Activated T-helper 17 cell treated with anti-CD3 and anti-CD28 coated beads, Interleukin-2, amount 50 U/mL, for 72 hours (primary cell): ENCODE data around the gene FREM2. TPM values are rescaled to one million over a fixed set of nuclear protein-coding genes. Genes with fewer than 3 reads are reported as not detected.

Experiments used
- ATAC-seq: fragments of 150-1000 bp; cut with Tn5 transposase; replicated peaks from 2 replicates; pipeline ENCODE4 v1.10.0; 2021; ENCODE audit warnings: mild to moderate bottlenecking, moderate library complexity
- H3K27ac Mint-ChIP-seq: one replicate; pipeline ENCODE4 v1.8.0; 2022; ENCODE audit warnings: mixed read lengths
- H3K27me3 Mint-ChIP-seq: one replicate; pipeline ENCODE4 v1.8.0; 2022; ENCODE audit warnings: mixed read lengths
- H3K36me3 Mint-ChIP-seq: one replicate; pipeline ENCODE4 v1.8.0; 2022; ENCODE audit warnings: low read depth, mild to moderate bottlenecking, mixed read lengths
- H3K4me1 Mint-ChIP-seq: one replicate; pipeline ENCODE4 v1.8.0; 2022; ENCODE audit warnings: mixed read lengths
- H3K4me3 Mint-ChIP-seq: one replicate; pipeline ENCODE4 v1.8.0; 2022; ENCODE audit warnings: mild to moderate bottlenecking, mixed read lengths
- H3K9me3 Mint-ChIP-seq: one replicate; pipeline ENCODE4 v1.8.0; 2022; ENCODE audit warnings: mixed read lengths
- total RNA-seq, 2 donors: library from RNA; stranded (reverse); gene quantifications; one replicate each; pipeline ENCODE4 v1.2.3, GENCODE V29; 2022

Gene FREM2
- total RNA-seq, 2 donors from 2014 or later, result not detected

- Mint-ChIP-seq H3K4me3 (no peak overlapping the region), H3K36me3 (no peaks in the 10 kb centered on the region), H3K27me3 (peaks cover 23% of the 10 kb centered on the region), H3K4me1 (no peaks in the 10 kb centered on the region), H3K27ac (no peak overlapping the region), H3K9me3 (peaks cover 1% of the 10 kb centered on the region)
- ATAC-seq, result no peak
Observed at GRCh38 chr13:38671980-38672379, 14.9 kb upstream of the FREM2 start.

DNA sequence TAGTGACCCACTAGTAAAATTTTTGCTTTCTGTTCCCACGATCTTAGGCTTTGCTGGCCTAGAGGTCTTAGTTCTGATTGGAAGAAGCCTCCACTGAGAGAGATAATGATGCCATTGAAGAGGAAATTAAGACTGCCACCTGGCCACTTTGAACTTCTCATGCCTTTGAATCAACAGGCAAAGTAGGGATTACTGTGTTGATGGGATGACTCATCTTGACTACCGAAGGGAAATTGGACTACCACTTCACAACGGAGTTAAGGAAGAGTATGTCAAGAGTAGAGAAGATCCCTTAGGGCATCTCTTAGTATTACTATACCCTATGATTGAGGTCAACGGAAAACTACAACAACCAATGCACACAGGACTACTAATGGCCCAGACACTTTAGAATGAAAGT, 12.7 kb upstream of the FREM2 start:
- H3K9me3 Mint-ChIP-seq, result no peaks in the 10 kb centered on the region
- no peaks in the 10 kb centered on the region for H3K36me3 Mint-ChIP-seq
- H3K4me3 Mint-ChIP-seq, result no peak overlapping the region
- H3K4me1 Mint-ChIP-seq, result no peaks in the 10 kb centered on the region
- peaks cover 17% of the 10 kb centered on the region for H3K27me3 Mint-ChIP-seq
- no peak overlapping the region for H3K27ac Mint-ChIP-seq
- ATAC-seq, result no peak

DNA sequence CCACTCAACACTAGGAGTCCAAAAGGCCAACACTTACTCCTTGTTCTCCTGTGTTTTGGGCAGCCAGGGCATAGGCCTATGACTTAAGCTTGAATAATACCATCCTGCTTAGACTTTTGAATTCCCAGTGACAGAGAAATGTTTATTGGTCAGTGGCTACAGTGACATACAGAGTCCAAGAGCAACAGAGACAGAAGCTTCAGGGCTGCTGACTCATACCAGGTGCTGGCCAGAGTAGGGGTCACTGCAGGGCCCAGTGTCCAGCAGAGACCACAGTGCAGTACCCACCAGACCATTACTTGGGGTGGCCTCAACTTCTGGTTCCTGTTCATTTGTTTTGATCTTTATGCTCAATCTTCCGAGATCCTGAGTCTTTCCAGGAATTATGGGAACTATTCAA, 6.0 kb upstream of the FREM2 start:
- H3K4me3 Mint-ChIP-seq, result no peak overlapping the region
- H3K36me3 Mint-ChIP-seq, result no peaks in the 10 kb centered on the region
- H3K27ac Mint-ChIP-seq, result no peak overlapping the region
- peaks cover 10% of the 10 kb centered on the region for H3K27me3 Mint-ChIP-seq
- H3K9me3 Mint-ChIP-seq, result no peaks in the 10 kb centered on the region
- H3K4me1 Mint-ChIP-seq, result no peaks in the 10 kb centered on the region
- no peak for ATAC-seq

GRCh38 chr13:38684714-38685113, 2.2 kb upstream of the FREM2 start:
- Mint-ChIP-seq H3K4me1 (no peaks in the 10 kb centered on the region), H3K36me3 (no peaks in the 10 kb centered on the region), H3K4me3 (no peak overlapping the region), H3K27me3 (peaks cover 11% of the 10 kb centered on the region), H3K27ac (no peak overlapping the region), H3K9me3 (no peaks in the 10 kb centered on the region)
- ATAC-seq, result no peak

DNA sequence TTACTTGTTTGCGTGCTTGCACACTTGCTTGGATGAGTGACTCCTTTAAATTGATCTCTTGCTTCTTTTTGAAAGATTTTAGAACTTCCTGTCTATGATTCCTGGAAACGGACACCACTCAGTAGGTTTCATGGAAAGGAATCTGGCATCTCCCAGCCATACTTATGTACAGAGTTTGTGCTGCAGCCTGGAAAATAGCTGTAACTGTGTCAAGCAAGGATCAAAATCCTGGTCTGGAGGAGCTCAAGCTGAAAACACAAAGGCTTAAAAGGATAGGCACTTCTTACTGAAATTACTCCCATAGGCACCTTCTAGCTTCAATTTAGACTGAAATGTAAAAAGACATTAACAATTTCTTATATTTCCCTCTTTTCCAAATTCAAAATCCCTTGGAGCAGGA, 1.4 kb upstream of the FREM2 start:
- Mint-ChIP-seq H3K4me1 (no peaks in the 10 kb centered on the region), H3K27ac (no peak overlapping the region), H3K4me3 (no peak overlapping the region)

DNA sequence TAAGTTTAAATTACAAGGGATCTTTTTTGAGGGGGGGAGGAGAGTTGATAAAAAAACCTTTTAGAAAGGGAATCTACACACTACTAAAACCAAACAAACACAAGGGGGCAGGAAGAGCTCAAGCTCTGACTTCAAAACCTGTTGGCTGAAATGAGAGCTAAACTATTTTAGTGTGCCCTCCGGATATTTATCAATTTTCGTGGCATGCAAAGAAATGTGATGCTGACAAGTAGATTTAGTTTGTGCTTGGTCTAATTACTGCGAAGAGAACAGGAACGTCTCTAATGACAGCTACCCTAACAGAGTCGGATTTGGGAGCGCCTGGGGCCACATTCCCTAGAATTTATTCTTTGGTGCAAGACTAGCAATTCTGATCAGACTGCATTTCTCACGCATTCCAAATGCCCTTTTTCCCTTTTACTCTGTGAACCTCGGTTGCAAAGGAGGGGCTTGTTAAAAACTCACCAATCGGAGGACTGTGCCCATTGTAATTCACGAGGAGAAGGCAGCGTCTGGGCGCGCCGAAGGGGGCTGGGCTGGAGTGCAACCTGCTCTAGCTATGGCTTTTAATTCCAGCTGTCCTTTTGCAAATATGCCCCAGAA, 802 bp upstream of the FREM2 start:
- no peaks in the 10 kb centered on the region for H3K9me3 Mint-ChIP-seq
- no peak for ATAC-seq
- no peak overlapping the region for H3K27ac Mint-ChIP-seq
- peak overlapping the region; percentile 10 for H3K4me3 Mint-ChIP-seq
- no peaks in the 10 kb centered on the region for H3K4me1 Mint-ChIP-seq
- H3K36me3 Mint-ChIP-seq, result no peaks in the 10 kb centered on the region
- H3K27me3 Mint-ChIP-seq, result peaks cover 11% of the 10 kb centered on the region

More for the DNA sequence above, 1.4 kb upstream of the FREM2 start:
- peaks cover 11% of the 10 kb centered on the region for H3K27me3 Mint-ChIP-seq
- no peak for ATAC-seq
- H3K36me3 Mint-ChIP-seq, result no peaks in the 10 kb centered on the region
- H3K9me3 Mint-ChIP-seq, result no peaks in the 10 kb centered on the region

DNA sequence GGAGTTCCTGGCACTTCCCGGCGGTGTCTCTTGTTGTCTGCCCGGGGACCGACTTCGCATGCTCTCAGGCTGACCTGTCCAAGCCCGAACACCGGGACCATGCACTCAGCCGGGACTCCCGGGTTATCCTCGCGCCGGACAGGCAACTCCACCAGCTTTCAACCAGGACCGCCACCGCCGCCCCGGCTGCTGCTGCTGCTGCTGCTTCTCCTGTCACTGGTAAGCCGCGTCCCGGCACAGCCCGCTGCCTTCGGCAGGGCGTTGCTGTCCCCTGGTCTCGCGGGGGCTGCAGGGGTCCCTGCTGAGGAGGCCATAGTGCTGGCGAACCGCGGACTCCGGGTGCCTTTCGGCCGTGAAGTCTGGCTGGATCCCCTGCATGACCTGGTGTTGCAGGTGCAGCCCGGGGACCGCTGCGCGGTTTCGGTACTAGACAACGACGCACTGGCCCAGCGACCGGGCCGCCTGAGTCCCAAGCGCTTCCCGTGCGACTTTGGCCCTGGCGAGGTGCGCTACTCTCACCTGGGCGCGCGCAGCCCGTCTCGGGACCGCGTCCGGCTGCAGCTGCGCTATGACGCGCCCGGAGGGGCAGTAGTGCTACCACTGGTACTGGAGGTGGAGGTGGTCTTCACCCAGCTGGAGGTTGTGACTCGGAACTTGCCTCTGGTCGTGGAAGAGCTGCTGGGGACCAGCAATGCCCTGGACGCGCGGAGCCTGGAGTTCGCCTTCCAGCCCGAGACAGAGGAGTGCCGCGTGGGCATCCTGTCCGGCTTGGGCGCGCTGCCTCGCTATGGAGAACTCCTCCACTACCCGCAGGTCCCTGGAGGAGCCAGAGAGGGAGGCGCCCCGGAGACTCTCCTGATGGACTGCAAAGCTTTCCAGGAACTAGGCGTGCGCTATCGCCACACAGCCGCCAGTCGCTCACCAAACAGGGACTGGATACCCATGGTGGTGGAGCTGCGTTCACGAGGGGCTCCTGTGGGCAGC, 661 bp downstream of the FREM2 start:
- Mint-ChIP-seq H3K4me1 (no peaks in the 10 kb centered on the region), H3K36me3 (no peaks in the 10 kb centered on the region), H3K27ac (no peak overlapping the region), H3K9me3 (no peaks in the 10 kb centered on the region), H3K4me3 (no peak overlapping the region), H3K27me3 (peaks cover 11% of the 10 kb centered on the region)
- ATAC-seq, result no peak

GRCh38 chr13:38688674-38689073, 1.8 kb downstream of the FREM2 start:
- no peak overlapping the region for H3K4me3 Mint-ChIP-seq
- H3K4me1 Mint-ChIP-seq, result no peaks in the 10 kb centered on the region
- no peak for ATAC-seq
- no peak overlapping the region for H3K27ac Mint-ChIP-seq
- H3K27me3 Mint-ChIP-seq, result peaks cover 11% of the 10 kb centered on the region
- H3K9me3 Mint-ChIP-seq, result no peaks in the 10 kb centered on the region
- no peaks in the 10 kb centered on the region for H3K36me3 Mint-ChIP-seq

DNA sequence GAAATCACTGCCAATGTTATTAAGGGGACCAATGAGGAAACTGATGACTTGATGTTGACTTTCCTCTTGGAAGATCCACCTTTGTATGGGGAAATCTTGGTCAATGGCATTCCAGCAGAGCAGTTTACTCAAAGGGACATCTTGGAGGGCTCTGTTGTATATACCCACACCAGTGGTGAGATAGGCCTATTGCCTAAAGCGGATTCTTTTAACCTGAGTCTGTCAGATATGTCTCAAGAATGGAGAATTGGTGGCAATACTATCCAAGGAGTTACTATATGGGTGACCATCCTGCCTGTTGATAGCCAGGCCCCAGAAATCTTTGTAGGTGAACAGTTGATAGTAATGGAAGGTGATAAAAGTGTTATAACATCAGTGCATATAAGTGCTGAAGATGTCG, 3.4 kb downstream of the FREM2 start:
- no peak for ATAC-seq
- Mint-ChIP-seq H3K27ac (no peak overlapping the region), H3K36me3 (no peaks in the 10 kb centered on the region), H3K4me1 (no peaks in the 10 kb centered on the region), H3K4me3 (no peak overlapping the region), H3K9me3 (no peaks in the 10 kb centered on the region), H3K27me3 (peaks cover 7% of the 10 kb centered on the region)

- Mint-ChIP-seq H3K9me3 (no peaks in the 10 kb centered on the region), H3K27ac (no peak overlapping the region), H3K4me1 (no peaks in the 10 kb centered on the region), H3K36me3 (no peaks in the 10 kb centered on the region), H3K27me3 (no peaks in the 10 kb centered on the region), H3K4me3 (no peak overlapping the region)
- no peak for ATAC-seq
Observed at GRCh38 chr13:38693168-38693567, 6.3 kb downstream of the FREM2 start.

DNA sequence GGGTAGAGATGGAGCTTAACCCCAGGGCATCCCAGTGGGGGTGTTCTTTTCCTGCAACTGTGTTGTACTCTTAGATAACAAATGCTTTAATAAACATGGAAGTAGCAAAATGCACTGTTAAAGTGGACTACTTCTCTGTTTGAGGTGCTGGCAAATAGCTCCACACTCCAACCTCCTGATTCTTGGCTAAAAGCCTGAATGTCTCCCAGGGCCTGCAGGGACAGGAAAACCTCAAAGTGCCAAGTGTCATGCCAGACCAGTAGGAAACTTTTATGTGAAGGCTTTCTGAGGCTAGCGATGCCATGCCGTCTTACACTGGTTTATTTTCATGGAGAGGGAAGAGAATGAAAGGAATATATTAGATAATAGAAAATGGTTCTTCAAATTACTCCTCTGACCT, 6.8 kb downstream of the FREM2 start:
- H3K4me1 Mint-ChIP-seq, result no peaks in the 10 kb centered on the region
- ATAC-seq, result no peak
- H3K9me3 Mint-ChIP-seq, result no peaks in the 10 kb centered on the region
- H3K4me3 Mint-ChIP-seq, result no peak overlapping the region
- H3K27ac Mint-ChIP-seq, result no peak overlapping the region
- H3K27me3 Mint-ChIP-seq, result no peaks in the 10 kb centered on the region
- H3K36me3 Mint-ChIP-seq, result no peaks in the 10 kb centered on the region

GRCh38 chr13:38697197-38697596, 10.3 kb downstream of the FREM2 start:
- Mint-ChIP-seq H3K9me3 (no peaks in the 10 kb centered on the region), H3K4me1 (no peaks in the 10 kb centered on the region), H3K4me3 (no peak overlapping the region), H3K36me3 (no peaks in the 10 kb centered on the region), H3K27me3 (no peaks in the 10 kb centered on the region), H3K27ac (no peak overlapping the region)
- no peak for ATAC-seq

DNA sequence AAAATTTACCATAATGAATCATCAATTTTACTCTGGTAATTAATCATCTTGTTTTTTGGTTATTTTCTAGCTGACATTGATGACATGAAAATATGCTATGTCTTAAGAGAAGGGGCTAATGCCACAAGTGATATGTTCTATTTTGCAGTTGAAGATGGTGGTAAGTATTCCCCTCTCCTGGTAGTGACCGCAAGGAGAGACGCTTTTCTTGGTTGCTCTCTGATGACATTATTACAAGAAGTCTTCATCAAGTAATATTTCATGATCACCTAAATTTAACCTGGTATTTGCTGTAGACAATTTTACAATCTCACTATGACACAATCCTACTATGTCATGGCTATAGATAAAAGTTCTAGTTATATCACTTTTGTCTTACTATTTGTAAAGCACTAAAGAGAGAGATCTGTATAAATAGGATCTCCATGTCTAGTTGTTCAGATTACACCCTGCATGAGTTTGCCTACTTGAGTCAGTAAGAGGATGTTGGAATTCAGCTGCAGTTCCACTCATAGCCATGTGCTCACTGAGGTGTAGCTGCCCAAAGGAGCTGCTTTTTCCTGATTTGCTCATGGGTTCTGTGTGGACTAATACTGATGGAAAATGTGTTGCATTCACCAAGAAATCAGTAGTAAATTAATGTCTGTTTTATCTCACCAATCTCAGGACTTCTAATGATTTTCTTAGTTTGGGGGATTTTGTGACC, 10.9 kb downstream of the FREM2 start:
- Mint-ChIP-seq H3K27ac (no peak overlapping the region), H3K4me1 (no peaks in the 10 kb centered on the region), H3K36me3 (no peaks in the 10 kb centered on the region), H3K4me3 (no peak overlapping the region), H3K27me3 (no peaks in the 10 kb centered on the region), H3K9me3 (no peaks in the 10 kb centered on the region)
- ATAC-seq, result no peak

DNA sequence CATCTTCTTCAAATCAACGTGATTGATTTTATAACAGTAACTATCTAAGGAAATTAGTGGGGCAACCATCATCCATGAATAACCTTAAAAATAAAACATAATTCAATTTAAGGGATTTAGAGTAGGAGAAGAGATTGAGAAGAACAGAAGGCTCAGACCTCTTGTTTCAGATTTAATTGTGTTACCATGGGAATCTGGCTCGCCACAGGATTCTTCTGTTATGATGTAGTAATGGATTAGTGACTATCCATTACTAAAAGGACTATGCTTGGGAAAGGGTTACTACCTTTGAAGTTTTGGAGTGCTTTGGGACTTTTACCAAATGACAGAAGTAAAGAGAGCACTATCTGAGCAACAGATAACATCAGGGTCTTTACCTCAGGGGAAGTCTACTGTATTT, 13.2 kb downstream of the FREM2 start:
- Mint-ChIP-seq H3K4me3 (no peak overlapping the region), H3K4me1 (peaks cover 3% of the 10 kb centered on the region), H3K9me3 (peaks cover 3% of the 10 kb centered on the region), H3K27me3 (no peaks in the 10 kb centered on the region), H3K27ac (no peak overlapping the region), H3K36me3 (no peaks in the 10 kb centered on the region)
- no peak for ATAC-seq

DNA sequence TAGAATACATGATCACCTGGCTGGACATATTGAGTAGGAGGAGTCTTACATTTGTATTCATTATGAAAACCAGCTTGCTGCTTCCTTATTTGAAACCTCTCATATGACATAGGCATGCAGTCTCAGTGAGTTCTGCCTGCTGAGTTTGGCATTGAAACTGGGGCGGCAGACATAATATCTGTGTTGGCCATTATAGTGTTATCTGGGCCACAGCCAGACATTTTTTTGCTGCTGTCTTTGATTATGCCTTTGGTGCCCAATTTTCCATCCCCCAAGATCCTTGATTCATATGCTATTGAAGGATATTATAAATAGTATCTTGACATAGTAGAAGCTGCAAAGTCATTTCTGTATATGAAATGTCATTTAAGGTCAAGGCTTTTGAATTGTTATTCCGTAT, 15.8 kb downstream of the FREM2 start:
- H3K4me1 Mint-ChIP-seq, result peaks cover 5% of the 10 kb centered on the region
- no peak for ATAC-seq
- peaks cover 4% of the 10 kb centered on the region for H3K9me3 Mint-ChIP-seq
- H3K4me3 Mint-ChIP-seq, result no peak overlapping the region
- no peaks in the 10 kb centered on the region for H3K27me3 Mint-ChIP-seq
- H3K27ac Mint-ChIP-seq, result no peak overlapping the region
- no peaks in the 10 kb centered on the region for H3K36me3 Mint-ChIP-seq
